Measurements from ENCODE around the gene CD82. TPM values are rescaled to one million over a fixed set of nuclear protein-coding genes. Genes with fewer than 3 reads are reported as not detected.

CD82 gene
- total and polyA plus RNA-seq, 2 of the 13 experiments (the other 11 are each of a cell fraction or from before 2014, with no cell fraction given) = 0.05 TPM; not detected in 1

- H3K79me2 ChIP-seq (ENCODE audit: insufficient read depth, low read length) = no peaks in the 10 kb centered on the region
- no peaks in the 10 kb centered on the region for H3K9me3 ChIP-seq (ENCODE audit: low read length)
- no peaks in the 10 kb centered on the region for H4K20me1 ChIP-seq (ENCODE audit: insufficient read depth, low read length)
- POLR2A ChIA-PET = no interaction called here
- H3K27me3 ChIP-seq (ENCODE audit: control insufficient read depth in 1 of 2, insufficient read depth in 2 of 2, low read length in 2 of 2) = no peaks in the 10 kb centered on the region; a peak in 1 of 5 replicates
- no peak overlapping the region for H3K4me3 ChIP-seq (replicated peaks in 1 of 3; ENCODE audit: insufficient read depth in 1 of 3, low read depth in 2 of 3, low read length in 3 of 3)
- ATAC-seq (no peak), DNase-seq (ENCODE audit: low spot score) (no peak), FAIRE-seq (no peak)
- intact Hi-C loops (cut with micrococcal nuclease; ENCODE audit: unreplicated experiment) = loop anchor here (5.0 kb wide), 1 partner anchor 155 kb away; no protein-coding TSS in a partner anchor
- H3K9ac ChIP-seq (ENCODE audit: insufficient read depth, low read depth, low read length) = no peak overlapping the region
- in situ Hi-C loops (cut with HindIII; ENCODE audit: extremely low pct_ligation_motif_present, low pct_unique_long_range_greater_than_20kb) = loop anchor here (5.0 to 10.0 kb wide), 2 partner anchors 143 to 290 kb away; no protein-coding TSS in a partner anchor
- H3K4me1 ChIP-seq (ENCODE audit: insufficient read depth, low read length) = no peaks in the 10 kb centered on the region
- no peak for TF ChIP-seq SALL1 (CRISPR knock-in tag; IDR thresholded peaks at IDR 0.05)
- peak; percentile 28; the same call in 1 of the 2 replicates for TF ChIP-seq MNT (IDR thresholded peaks at IDR 0.05)
- H3K36me3 ChIP-seq (replicated peaks in 1 of 2; ENCODE audit: control insufficient read depth in 1 of 2, insufficient read depth in 2 of 2, low read length in 2 of 2) = no peaks in the 10 kb centered on the region
- no TSS peak for BruUV-seq (replicated peaks)
- no peak overlapping the region for H3K27ac ChIP-seq (ENCODE audit: extremely low read length, insufficient read depth, low read length)
- no peak overlapping the region for H3K4me2 ChIP-seq (ENCODE audit: low read depth, low read length)
- WGBS (ENCODE audit: low lambda C conversion rate) = 72% methylated on average over 3 of the region's 4 CpGs
- CTCF ChIA-PET (ENCODE audit: low intra/inter-chr PET ratio, low total read pairs) = interaction anchor here (1.2 to 1.6 kb wide), 4 partner anchors 11 to 153 kb away, joined by 4 read pairs; no protein-coding TSS in a partner anchor
- H2AFZ ChIP-seq (ENCODE audit: low read length) = no peak overlapping the region
These were observed 56.8 kb downstream of the CD82 start for GRCh38 chr11:44622190-44622650.

- 11% methylated on average over 7 of the region's 11 CpGs for WGBS (ENCODE audit: low lambda C conversion rate)
- Histone ChIP-seq H3K36me3 (replicated peaks in 1 of 2; ENCODE audit: control insufficient read depth in 1 of 2, insufficient read depth in 2 of 2, low read length in 2 of 2) (no peaks in the 10 kb centered on the region), H3K27ac (ENCODE audit: extremely low read length, insufficient read depth, low read length) (no peak overlapping the region), H3K9me3 (ENCODE audit: low read length) (no peaks in the 10 kb centered on the region), H3K4me1 (ENCODE audit: insufficient read depth, low read length) (no peaks in the 10 kb centered on the region), H3K9ac (ENCODE audit: insufficient read depth, low read depth, low read length) (no peak overlapping the region), H3K4me2 (ENCODE audit: low read depth, low read length) (no peak overlapping the region), H3K27me3 (ENCODE audit: control insufficient read depth in 1 of 2, insufficient read depth in 2 of 2, low read length in 2 of 2) (no peaks in the 10 kb centered on the region; a peak in 1 of 5 replicates), H2AFZ (ENCODE audit: low read length) (no peak overlapping the region), H3K4me3 (replicated peaks in 1 of 3; ENCODE audit: insufficient read depth in 1 of 3, low read depth in 2 of 3, low read length in 3 of 3) (no peak overlapping the region), H3K79me2 (ENCODE audit: insufficient read depth, low read length) (no peaks in the 10 kb centered on the region), H4K20me1 (ENCODE audit: insufficient read depth, low read length) (no peaks in the 10 kb centered on the region)
- in situ Hi-C loops (cut with HindIII; ENCODE audit: extremely low pct_ligation_motif_present, low pct_unique_long_range_greater_than_20kb) = loop anchor here (5.0 to 10.0 kb wide), 2 partner anchors 142 to 290 kb away; no protein-coding TSS in a partner anchor
- TF ChIP-seq, protein P1, sequence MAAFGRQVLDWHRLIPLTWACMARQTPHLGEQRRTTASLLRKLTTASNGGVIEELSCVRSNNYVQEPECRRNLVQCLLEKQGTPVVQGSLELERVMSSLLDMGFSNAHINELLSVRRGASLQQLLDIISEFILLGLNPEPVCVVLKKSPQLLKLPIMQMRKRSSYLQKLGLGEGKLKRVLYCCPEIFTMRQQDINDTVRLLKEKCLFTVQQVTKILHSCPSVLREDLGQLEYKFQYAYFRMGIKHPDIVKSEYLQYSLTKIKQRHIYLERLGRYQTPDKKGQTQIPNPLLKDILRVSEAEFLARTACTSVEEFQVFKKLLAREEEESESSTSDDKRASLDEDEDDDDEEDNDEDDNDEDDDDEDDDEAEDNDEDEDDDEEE (CRISPR knock-in tag; IDR thresholded peaks at IDR 0.05) = no peak
- no peak for TF ChIP-seq ZFP36 (IDR thresholded peaks at IDR 0.05; ENCODE audit: borderline replicate concordance, low read depth, low read length, partially characterized antibody)
- no peak for TF ChIP-seq GFI1 (CRISPR knock-in tag; IDR thresholded peaks at IDR 0.05; ENCODE audit: borderline replicate concordance)
- no peak for TF ChIP-seq LCORL (IDR thresholded peaks at IDR 0.05)
- TF ChIP-seq LCORL (CRISPR knock-in tag; IDR thresholded peaks at IDR 0.05) = no peak
- no peak for TF ChIP-seq MYC (CRISPR knock-in tag; IDR thresholded peaks at IDR 0.05; ENCODE audit: borderline replicate concordance)
- TF ChIP-seq, protein P2, sequence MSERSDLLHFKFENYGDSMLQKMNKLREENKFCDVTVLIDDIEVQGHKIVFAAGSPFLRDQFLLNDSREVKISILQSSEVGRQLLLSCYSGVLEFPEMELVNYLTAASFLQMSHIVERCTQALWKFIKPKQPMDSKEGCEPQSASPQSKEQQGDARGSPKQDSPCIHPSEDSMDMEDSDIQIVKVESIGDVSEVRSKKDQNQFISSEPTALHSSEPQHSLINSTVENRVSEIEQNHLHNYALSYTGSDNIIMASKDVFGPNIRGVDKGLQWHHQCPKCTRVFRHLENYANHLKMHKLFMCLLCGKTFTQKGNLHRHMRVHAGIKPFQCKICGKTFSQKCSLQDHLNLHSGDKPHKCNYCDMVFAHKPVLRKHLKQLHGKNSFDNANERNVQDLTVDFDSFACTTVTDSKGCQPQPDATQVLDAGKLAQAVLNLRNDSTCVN (CRISPR knock-in tag; IDR thresholded peaks at IDR 0.05; ENCODE audit: borderline replicate concordance) = no peak
- intact Hi-C loops (cut with micrococcal nuclease; ENCODE audit: unreplicated experiment) = loop anchor here (5.0 kb wide), 1 partner anchor 155 kb away; no protein-coding TSS in a partner anchor
- DNase-seq (ENCODE audit: low spot score) = no peak
- POLR2A ChIA-PET = no interaction called here
- ATAC-seq = no peak
- BruUV-seq (replicated peaks) = no TSS peak
- CTCF ChIA-PET (ENCODE audit: low intra/inter-chr PET ratio, low total read pairs) = interaction anchor here (1.3 kb wide), 1 partner anchor 66 kb away, joined by 4 read pairs; no protein-coding TSS in a partner anchor
- FAIRE-seq = no peak
These were observed 57.3 kb downstream of the CD82 start for GRCh38 chr11:44622721-44623258.
